Measurements from ENCODE around the gene SMIM1.

- TF ChIP-seq POLR2A (IDR thresholded peaks at IDR 0.05; ENCODE audit: low read length) (peak; percentile 41), GATA1 (IDR thresholded peaks at IDR 0.05; ENCODE audit: low read depth, low read length) (no peak)
These were observed 4.6 kb downstream of the SMIM1 start for GRCh38 chr1:3777078-3777547.
